IgD-negative memory B cell (primary cell): ENCODE measurements around the gene GRIN2C. TPM values are rescaled to one million over a fixed set of nuclear protein-coding genes. Genes with fewer than 3 reads are reported as not detected.

Source experiments
- H3K27ac Mint-ChIP-seq, 3 donors: one replicate each; pipeline ENCODE4 v1.8.0; 2020 to 2022; ENCODE audit warnings: mild to moderate bottlenecking in 3 of 3, mixed read lengths in 3 of 3, moderate library complexity in 1 of 3
- H3K27me3 Mint-ChIP-seq: one replicate; pipeline ENCODE4 v1.8.0; 2021; ENCODE audit warnings: mixed read lengths
- H3K36me3 Mint-ChIP-seq: one replicate; pipeline ENCODE4 v1.8.0; 2020; ENCODE audit warnings: mild to moderate bottlenecking, mixed read lengths
- H3K4me1 Mint-ChIP-seq, 3 donors: one replicate each; pipeline ENCODE4 v1.8.0; 2020 to 2022; ENCODE audit warnings: mixed read lengths in 3 of 3, mild to moderate bottlenecking in 1 of 3
- H3K4me3 Mint-ChIP-seq, 4 donors: one replicate each; pipeline ENCODE4 v1.8.0; 2020 to 2022; ENCODE audit warnings: mild to moderate bottlenecking in 4 of 4, mixed read lengths in 4 of 4, moderate library complexity in 3 of 4
- H3K9me3 Mint-ChIP-seq, 3 donors: one replicate each; pipeline ENCODE4 v1.8.0; 2020 to 2021; ENCODE audit warnings: mixed read lengths in 3 of 3, mild to moderate bottlenecking in 1 of 3
- polyA plus RNA-seq: library from polyadenylated mRNA; unstranded; fragments of 300-500 nt; fragmentation: Illumina TruSeq; gene quantifications from one replicate; pipeline ENCODE4 v1.2.3, GENCODE V29; 2021

The GRIN2C gene
- polyA plus RNA-seq, 1 donor from 2014 or later, result not detected

- Mint-ChIP-seq H3K27ac (no peak overlapping the region), H3K4me1 (peaks cover 4 to 6% (median 5%) of the 10 kb centered on the region in 3 donors), H3K9me3 (no peaks in the 10 kb centered on the region), H3K27me3 (peaks cover 39% of the 10 kb centered on the region), H3K4me3 (peak overlapping the region in 1 of 4 donors; percentile 63), H3K36me3 (peaks cover 2% of the 10 kb centered on the region)
Observed at GRCh38 chr17:74851612-74852236, 8.0 kb downstream of the GRIN2C start.

GRCh38 chr17:74850914-74851313, 8.8 kb downstream of the GRIN2C start:
- H3K27me3 Mint-ChIP-seq, result peaks cover 33% of the 10 kb centered on the region
- H3K4me1 Mint-ChIP-seq, result peaks cover 4 to 6% (median 5%) of the 10 kb centered on the region in 3 donors
- peak overlapping the region in 1 of 3 donors; percentile 2 for H3K27ac Mint-ChIP-seq
- no peaks in the 10 kb centered on the region for H3K9me3 Mint-ChIP-seq
- peaks cover 2% of the 10 kb centered on the region for H3K36me3 Mint-ChIP-seq
- peak overlapping the region in 1 of 4 donors; percentile 63 for H3K4me3 Mint-ChIP-seq

GRCh38 chr17:74850310-74850709, 9.4 kb downstream of the GRIN2C start:
- Mint-ChIP-seq H3K9me3 (no peaks in the 10 kb centered on the region), H3K36me3 (peaks cover 2% of the 10 kb centered on the region), H3K27ac (no peak overlapping the region), H3K27me3 (peaks cover 30% of the 10 kb centered on the region), H3K4me1 (peaks cover 4 to 6% (median 5%) of the 10 kb centered on the region in 3 donors), H3K4me3 (no peak overlapping the region)

- no peak overlapping the region for H3K4me3 Mint-ChIP-seq
- peak overlapping the region in 1 of 3 donors; percentile 67 for H3K27ac Mint-ChIP-seq
- H3K9me3 Mint-ChIP-seq, result no peaks in the 10 kb centered on the region
- H3K27me3 Mint-ChIP-seq, result peaks cover 26% of the 10 kb centered on the region
- peaks cover 4 to 6% (median 5%) of the 10 kb centered on the region in 3 donors for H3K4me1 Mint-ChIP-seq
- peaks cover 2% of the 10 kb centered on the region for H3K36me3 Mint-ChIP-seq
Observed at GRCh38 chr17:74848656-74849399, 10.9 kb downstream of the GRIN2C start.

- Mint-ChIP-seq H3K4me3 (no peak overlapping the region), H3K4me1 (peaks cover 3 to 7% (median 4%) of the 10 kb centered on the region in 3 donors), H3K27ac (no peak overlapping the region), H3K36me3 (peaks cover 2% of the 10 kb centered on the region), H3K9me3 (no peaks in the 10 kb centered on the region), H3K27me3 (peaks cover 20% of the 10 kb centered on the region)
Observed at GRCh38 chr17:74846621-74847020, 13.1 kb downstream of the GRIN2C start.

- Mint-ChIP-seq H3K27ac (no peak overlapping the region), H3K36me3 (peaks cover 2% of the 10 kb centered on the region), H3K4me3 (peak overlapping the region in 1 of 4 donors; percentile 78), H3K27me3 (peaks cover 12% of the 10 kb centered on the region), H3K9me3 (no peaks in the 10 kb centered on the region), H3K4me1 (peaks cover 13 to 17% (median 16%) of the 10 kb centered on the region in 3 donors)
Observed at GRCh38 chr17:74843352-74843627, 16.4 kb downstream of the GRIN2C start.

GRCh38 chr17:74842599-74843351, 16.9 kb downstream of the GRIN2C start:
- Mint-ChIP-seq H3K27ac (no peak overlapping the region), H3K27me3 (peaks cover 12% of the 10 kb centered on the region), H3K4me3 (no peak overlapping the region), H3K36me3 (no peaks in the 10 kb centered on the region), H3K9me3 (no peaks in the 10 kb centered on the region), H3K4me1 (peaks cover 13 to 17% (median 16%) of the 10 kb centered on the region in 3 donors)

GRCh38 chr17:74842146-74842598, 17.5 kb downstream of the GRIN2C start:
- Mint-ChIP-seq H3K4me1 (peaks cover 13 to 17% (median 16%) of the 10 kb centered on the region in 3 donors), H3K9me3 (no peaks in the 10 kb centered on the region), H3K36me3 (no peaks in the 10 kb centered on the region), H3K4me3 (peak overlapping the region in 1 of 4 donors; percentile 78), H3K27ac (no peak overlapping the region), H3K27me3 (peaks cover 12% of the 10 kb centered on the region)

- Mint-ChIP-seq H3K36me3 (no peaks in the 10 kb centered on the region), H3K4me1 (peaks cover 13 to 20% (median 16%) of the 10 kb centered on the region in 3 donors), H3K27ac (peak overlapping the region in 1 of 3 donors; percentile 26), H3K27me3 (peaks cover 12% of the 10 kb centered on the region), H3K9me3 (no peaks in the 10 kb centered on the region), H3K4me3 (peak overlapping the region in 2 of 4 donors; percentile 29 to 81)
Observed at GRCh38 chr17:74840989-74841666, 18.6 kb downstream of the GRIN2C start.

GRCh38 chr17:74839990-74840852, 19.5 kb downstream of the GRIN2C start:
- H3K27ac Mint-ChIP-seq, result peak overlapping the region in 1 of 3 donors; percentile 26
- peak overlapping the region in 1 of 4 donors; percentile 18 for H3K4me3 Mint-ChIP-seq
- peaks cover 18 to 22% (median 20%) of the 10 kb centered on the region in 3 donors for H3K4me1 Mint-ChIP-seq
- peaks cover 9% of the 10 kb centered on the region for H3K27me3 Mint-ChIP-seq
- no peaks in the 10 kb centered on the region for H3K36me3 Mint-ChIP-seq
- H3K9me3 Mint-ChIP-seq, result no peaks in the 10 kb centered on the region

- Mint-ChIP-seq H3K27me3 (no peaks in the 10 kb centered on the region), H3K27ac (peak overlapping the region in 1 of 3 donors; percentile 89), H3K9me3 (no peaks in the 10 kb centered on the region), H3K36me3 (no peaks in the 10 kb centered on the region), H3K4me3 (no peak overlapping the region), H3K4me1 (peaks cover 32 to 35% (median 33%) of the 10 kb centered on the region in 3 donors)
Observed at GRCh38 chr17:74838274-74838673, 21.4 kb downstream of the GRIN2C start.

GRCh38 chr17:74836691-74837467, 22.8 kb downstream of the GRIN2C start:
- Mint-ChIP-seq H3K9me3 (no peaks in the 10 kb centered on the region), H3K27me3 (no peaks in the 10 kb centered on the region), H3K36me3 (no peaks in the 10 kb centered on the region), H3K27ac (no peak overlapping the region), H3K4me3 (no peak overlapping the region), H3K4me1 (peaks cover 40 to 43% (median 43%) of the 10 kb centered on the region in 3 donors)

- Mint-ChIP-seq H3K36me3 (no peaks in the 10 kb centered on the region), H3K4me1 (peaks cover 33 to 36% (median 36%) of the 10 kb centered on the region in 3 donors), H3K27me3 (no peaks in the 10 kb centered on the region), H3K9me3 (no peaks in the 10 kb centered on the region), H3K4me3 (peak overlapping the region in 1 of 4 donors; percentile 47), H3K27ac (no peak overlapping the region)
Observed at GRCh38 chr17:74836191-74836590, 23.5 kb downstream of the GRIN2C start.
